HL-60 (cell line): ENCODE data around the gene EGLN1.
"Not testable (repeated sequence)": the region's sequence is repeated elsewhere in the genome, so short reads cannot be mapped to it uniquely, and the experiment has no call there.

Source experiments
- DNase-seq, 2 experiments: peaks; one replicate each; pipeline ENCODE4 v3.0.0-alpha.2; 2010 to 2020; ENCODE audit warnings: low read depth in 1 of 2, low spot score in 1 of 2
- H3K27ac ChIP-seq: fragments of 250-450 bp; sonication (Bioruptor Pico); replicated peaks from 2 replicates; pipeline ENCODE4 v1.5.1; 2020; ENCODE audit warnings: mild to moderate bottlenecking, moderate library complexity
- H3K27me3 ChIP-seq: fragments of 250-450 bp; sonication (Bioruptor Pico); 2 replicates; pipeline ENCODE4 v1.5.1; 2021; ENCODE audit warnings: mild to moderate bottlenecking, moderate library complexity; ENCODE audit not compliant: insufficient read depth, poor library complexity, severe bottlenecking
- H3K4me3 ChIP-seq: replicated peaks from 2 replicates; pipeline ENCODE4 v1.5.1; 2011; ENCODE audit warnings: mild to moderate bottlenecking, control low read depth, low read length; ENCODE audit not compliant: insufficient read depth
- GABPA ChIP-seq: IDR thresholded peaks from 2 replicates; pipeline ENCODE4 v1.6.1; 2012; ENCODE audit warnings: low read depth
- POLR2AphosphoS5 ChIP-seq: IDR thresholded peaks from 2 replicates; pipeline ENCODE4 v1.6.1; 2012; ENCODE audit warnings: low read depth
- SPI1 ChIP-seq: IDR thresholded peaks from 2 replicates; pipeline ENCODE4 v1.6.1; 2012; ENCODE audit warnings: low read depth, mild to moderate bottlenecking, borderline replicate concordance
- TF ChIP-seq, protein P1 (sequence below): IDR thresholded peaks from one replicate; pipeline ENCODE4 v1.5.1; 2011; ENCODE audit warnings: low read length, control low read depth, inconsistent platforms; ENCODE audit not compliant: insufficient read depth
- TF ChIP-seq, protein P2 (sequence below): IDR thresholded peaks from 2 replicates; pipeline ENCODE4 v1.6.1; 2012; ENCODE audit warnings: low read depth; ENCODE audit not compliant: insufficient replicate concordance

Gene EGLN1

DNA sequence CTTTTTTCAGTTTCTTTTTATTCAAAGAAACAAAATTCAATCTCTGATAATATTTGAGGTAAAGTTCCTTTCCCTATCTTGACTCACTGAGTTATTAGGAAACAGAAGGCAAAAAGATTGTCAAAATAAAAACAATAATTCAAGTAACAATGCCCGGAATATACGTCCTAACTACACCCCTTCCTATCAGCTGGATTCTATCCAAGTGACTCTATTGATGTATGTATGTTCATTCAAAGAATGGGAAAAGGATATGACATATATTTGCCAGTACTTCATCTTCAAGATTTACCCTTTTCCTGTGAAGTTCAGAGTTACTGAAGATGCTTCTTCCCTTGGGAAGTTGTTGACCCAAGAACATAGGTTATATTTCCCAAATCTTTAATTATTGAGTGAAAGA, 70.3 kb downstream of the EGLN1 start:
- H3K4me3 ChIP-seq: no peak overlapping the region
- H3K27ac ChIP-seq: no peak overlapping the region
- H3K27me3 ChIP-seq: no peaks in the 10 kb centered on the region
- DNase-seq: no peak
- no peak for TF ChIP-seq SPI1
- TF ChIP-seq, protein P1, sequence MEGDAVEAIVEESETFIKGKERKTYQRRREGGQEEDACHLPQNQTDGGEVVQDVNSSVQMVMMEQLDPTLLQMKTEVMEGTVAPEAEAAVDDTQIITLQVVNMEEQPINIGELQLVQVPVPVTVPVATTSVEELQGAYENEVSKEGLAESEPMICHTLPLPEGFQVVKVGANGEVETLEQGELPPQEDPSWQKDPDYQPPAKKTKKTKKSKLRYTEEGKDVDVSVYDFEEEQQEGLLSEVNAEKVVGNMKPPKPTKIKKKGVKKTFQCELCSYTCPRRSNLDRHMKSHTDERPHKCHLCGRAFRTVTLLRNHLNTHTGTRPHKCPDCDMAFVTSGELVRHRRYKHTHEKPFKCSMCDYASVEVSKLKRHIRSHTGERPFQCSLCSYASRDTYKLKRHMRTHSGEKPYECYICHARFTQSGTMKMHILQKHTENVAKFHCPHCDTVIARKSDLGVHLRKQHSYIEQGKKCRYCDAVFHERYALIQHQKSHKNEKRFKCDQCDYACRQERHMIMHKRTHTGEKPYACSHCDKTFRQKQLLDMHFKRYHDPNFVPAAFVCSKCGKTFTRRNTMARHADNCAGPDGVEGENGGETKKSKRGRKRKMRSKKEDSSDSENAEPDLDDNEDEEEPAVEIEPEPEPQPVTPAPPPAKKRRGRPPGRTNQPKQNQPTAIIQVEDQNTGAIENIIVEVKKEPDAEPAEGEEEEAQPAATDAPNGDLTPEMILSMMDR: no peak
- TF ChIP-seq GABPA: no peak
- no peak for TF ChIP-seq POLR2AphosphoS5
- TF ChIP-seq, protein P2, sequence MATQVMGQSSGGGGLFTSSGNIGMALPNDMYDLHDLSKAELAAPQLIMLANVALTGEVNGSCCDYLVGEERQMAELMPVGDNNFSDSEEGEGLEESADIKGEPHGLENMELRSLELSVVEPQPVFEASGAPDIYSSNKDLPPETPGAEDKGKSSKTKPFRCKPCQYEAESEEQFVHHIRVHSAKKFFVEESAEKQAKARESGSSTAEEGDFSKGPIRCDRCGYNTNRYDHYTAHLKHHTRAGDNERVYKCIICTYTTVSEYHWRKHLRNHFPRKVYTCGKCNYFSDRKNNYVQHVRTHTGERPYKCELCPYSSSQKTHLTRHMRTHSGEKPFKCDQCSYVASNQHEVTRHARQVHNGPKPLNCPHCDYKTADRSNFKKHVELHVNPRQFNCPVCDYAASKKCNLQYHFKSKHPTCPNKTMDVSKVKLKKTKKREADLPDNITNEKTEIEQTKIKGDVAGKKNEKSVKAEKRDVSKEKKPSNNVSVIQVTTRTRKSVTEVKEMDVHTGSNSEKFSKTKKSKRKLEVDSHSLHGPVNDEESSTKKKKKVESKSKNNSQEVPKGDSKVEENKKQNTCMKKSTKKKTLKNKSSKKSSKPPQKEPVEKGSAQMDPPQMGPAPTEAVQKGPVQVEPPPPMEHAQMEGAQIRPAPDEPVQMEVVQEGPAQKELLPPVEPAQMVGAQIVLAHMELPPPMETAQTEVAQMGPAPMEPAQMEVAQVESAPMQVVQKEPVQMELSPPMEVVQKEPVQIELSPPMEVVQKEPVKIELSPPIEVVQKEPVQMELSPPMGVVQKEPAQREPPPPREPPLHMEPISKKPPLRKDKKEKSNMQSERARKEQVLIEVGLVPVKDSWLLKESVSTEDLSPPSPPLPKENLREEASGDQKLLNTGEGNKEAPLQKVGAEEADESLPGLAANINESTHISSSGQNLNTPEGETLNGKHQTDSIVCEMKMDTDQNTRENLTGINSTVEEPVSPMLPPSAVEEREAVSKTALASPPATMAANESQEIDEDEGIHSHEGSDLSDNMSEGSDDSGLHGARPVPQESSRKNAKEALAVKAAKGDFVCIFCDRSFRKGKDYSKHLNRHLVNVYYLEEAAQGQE: no peak

DNA sequence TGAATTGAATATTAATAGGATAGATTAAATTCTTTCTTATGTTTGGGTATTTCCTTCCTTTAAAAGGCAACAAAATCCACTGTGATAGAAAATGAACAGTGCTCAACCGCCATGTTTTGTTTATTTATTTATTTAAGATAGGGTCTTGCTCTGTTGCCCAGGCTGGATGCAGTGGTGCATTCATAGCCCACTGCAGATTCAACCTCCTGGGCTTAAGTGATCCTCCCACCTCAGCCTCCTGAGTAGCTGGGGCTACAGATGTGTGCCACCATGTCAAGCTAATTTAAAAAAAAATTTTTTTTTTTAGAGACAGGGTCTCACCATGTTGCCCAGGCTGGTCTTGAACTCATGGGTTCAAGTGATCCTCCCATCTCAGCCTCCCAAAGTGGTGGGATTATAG, 73.2 kb downstream of the EGLN1 start:
- not testable (repeated sequence) for DNase-seq, H3K27me3 ChIP-seq, H3K27ac ChIP-seq, H3K4me3 ChIP-seq

- DNase-seq: no peak
- TF ChIP-seq SPI1 (no peak), POLR2AphosphoS5 (no peak)
- TF ChIP-seq, protein P1: no peak
- no peaks in the 10 kb centered on the region for H3K27me3 ChIP-seq
- H3K27ac ChIP-seq: no peak overlapping the region
- no peak overlapping the region for H3K4me3 ChIP-seq
Observed at GRCh38 chr1:231348442-231348841, 73.6 kb downstream of the EGLN1 start.

DNA sequence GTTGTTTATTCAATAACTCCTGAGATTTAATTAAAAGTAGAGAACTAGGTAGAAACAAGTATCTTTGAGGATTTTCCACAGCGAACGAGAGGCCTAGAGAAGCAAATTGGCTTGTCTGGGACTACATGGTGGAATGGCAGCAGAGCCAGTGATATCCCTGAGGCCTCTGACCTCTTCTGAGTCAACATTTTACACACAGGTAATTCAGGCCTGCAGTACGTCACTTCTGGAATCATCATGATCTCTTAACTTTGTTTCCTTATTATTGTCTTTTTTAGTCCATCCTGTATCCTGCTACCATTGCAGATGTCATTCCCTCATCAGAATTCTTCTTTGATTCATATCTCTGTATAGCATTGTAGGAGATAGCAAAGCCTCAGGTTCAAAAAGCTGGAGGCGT, 74.1 kb downstream of the EGLN1 start:
- H3K27ac ChIP-seq: no peak overlapping the region
- TF ChIP-seq GABPA (no peak), SPI1 (no peak), POLR2AphosphoS5 (no peak)
- TF ChIP-seq, protein P1: no peak
- TF ChIP-seq, protein P2: no peak
- no peak for DNase-seq
- no peak overlapping the region for H3K4me3 ChIP-seq
- H3K27me3 ChIP-seq: no peaks in the 10 kb centered on the region
